ENCODE measurements around the gene ABCC3.

- TF ChIP-seq GATA3 (IDR thresholded peaks at IDR 0.05; ENCODE audit: low read depth, low read length): no peak
- TF ChIP-seq GATA2 (IDR thresholded peaks at IDR 0.05; ENCODE audit: low read depth, low read length): peak; percentile 62; the same call in 1 of the 2 replicates
Measured at GRCh38 chr17:50627782-50628601, 6.7 kb upstream of the ABCC3 start.
